Esophagus muscularis mucosa (tissue), 4 donors: ENCODE data around the gene PCID2. TPM values are rescaled to one million over a fixed set of nuclear protein-coding genes. Genes with fewer than 3 reads are reported as not detected.

Source experiments
- DNase-seq: peaks from one replicate; pipeline ENCODE4 v3.0.0-alpha.2; 2017; ENCODE audit errors: extremely low spot score
- H3K27ac ChIP-seq, 4 donors: fragments of 200-600 bp; sonication (generic); replicated peaks in 1 of 4; 1 replicate in 3 of 4; 2 replicates in 1 of 4; pipeline ENCODE4 v1.5.1; 2016 to 2019; ENCODE audit warnings: mild to moderate bottlenecking in 1 of 4
- H3K27me3 ChIP-seq, 4 donors: fragments of 200-600 bp; sonication (generic); one replicate each; pipeline versions ENCODE4 v1.5.1 to v1.6.0; 2016 to 2019
- H3K36me3 ChIP-seq, 4 donors: fragments of 200-600 bp; sonication (generic); one replicate each; pipeline ENCODE4 v1.5.1; 2016 to 2019
- H3K4me1 ChIP-seq, 4 donors: fragments of 200-600 bp; sonication (generic); one replicate each; pipeline ENCODE4 v1.5.1; 2016 to 2019
- H3K4me3 ChIP-seq, 4 donors: fragments of 200-600 bp; sonication (generic); 1 replicate in 2 of 4; 2 replicates in 2 of 4; pipeline ENCODE4 v1.5.1; 2016 to 2019; ENCODE audit warnings: mild to moderate bottlenecking in 4 of 4, moderate library complexity in 1 of 4
- H3K9me3 ChIP-seq, 4 donors: fragments of 200-600 bp; sonication (generic); 1 replicate in 3 of 4; 2 replicates in 1 of 4; pipeline ENCODE4 v1.5.1; 2016 to 2019
- CTCF ChIP-seq, 3 experiments: fragments of 200-600 bp in 2 of 3; fragments of 450-650 bp in 1 of 3; sonication (generic) in 2 of 3; IDR thresholded peaks; one replicate each; pipeline ENCODE4 v1.5.1; 2017 to 2019; ENCODE audit warnings: antibody characterized with exemption in 3 of 3, mild to moderate bottlenecking in 2 of 3, moderate library complexity in 1 of 3
- EP300 ChIP-seq: sonication (generic); formaldehyde crosslinking; IDR thresholded peaks from one replicate; pipeline ENCODE4 v1.6.1; 2017; ENCODE audit warnings: antibody characterized with exemption
- POLR2A ChIP-seq: fragments of 450-650 bp; IDR thresholded peaks from one replicate; pipeline ENCODE4 v1.6.1; 2017; ENCODE audit warnings: antibody characterized with exemption, moderate library complexity, mild to moderate bottlenecking, low read depth
- POLR2AphosphoS5 ChIP-seq, 2 donors: sonication (generic); formaldehyde crosslinking; IDR thresholded peaks; one replicate each; pipeline ENCODE4 v1.6.1; 2017; ENCODE audit warnings: antibody characterized with exemption in 2 of 2
- WGBS: methylation state at CpG from one replicate; pipeline ENCODE4 v1.1.5; 2018; 5-methylcytosine and 5-hydroxymethylcytosine counted together
- intact Hi-C: fragments of 100-400 bp; cut with DNase I; formaldehyde crosslinking; loops from one replicate; pipeline ENCODE4 v1.15.1; 2023
- small RNA-seq, 3 donors: library from RNA; depleted of rRNA; stranded (forward); fragments of <200 nt; gene quantifications; one replicate each; pipeline ENCODE3, GENCODE V24; 2016
- total RNA-seq, 4 donors: library from RNA; depleted of rRNA; stranded (reverse); fragments of >200 nt; gene quantifications; one replicate each; pipeline versions ENCODE4 v1.1.0 to v1.2.1, GENCODE V29; 2016

PCID2 gene
- total RNA-seq, 4 donors from 2014 or later, result 34.5 to 46.9 (median 42.3) TPM

GRCh38 chr13:113135281-113135760 lies 73.1 kb downstream of the PCID2 start:
- Histone ChIP-seq H3K27me3 (peaks cover 0 to 7% (median 0%) of the 10 kb centered on the region in 4 donors), H3K36me3 (peaks cover 0 to 1% (median 0%) of the 10 kb centered on the region in 4 donors), H3K9me3 (no peaks in the 10 kb centered on the region), H3K4me1 (peaks cover 0 to 1% (median under 1%) of the 10 kb centered on the region in 4 donors), H3K4me3 (no peak overlapping the region), H3K27ac (no peak overlapping the region)
- 90% methylated on average over 2 of the region's 2 CpGs for WGBS
- DNase-seq, result no peak
- intact Hi-C loops, result no loop called here
- TF ChIP-seq EP300 (no peak), POLR2A (no peak), CTCF (IDR thresholded peaks at IDR 0.05) (no peak), POLR2AphosphoS5 (IDR thresholded peaks at IDR 0.05) (no peak)

- peak overlapping the region; percentile 45 to 53 (median 49) for H3K4me3 ChIP-seq
- peaks cover 0 to 21% (median 2%) of the 10 kb centered on the region in 4 donors for H3K27me3 ChIP-seq
- no peak overlapping the region for H3K27ac ChIP-seq
- no peak for DNase-seq
- TF ChIP-seq POLR2A (no peak), POLR2AphosphoS5 (IDR thresholded peaks at IDR 0.05) (no peak), EP300 (no peak), CTCF (IDR thresholded peaks at IDR 0.05) (no peak)
- no peaks in the 10 kb centered on the region for H3K9me3 ChIP-seq
- no peaks in the 10 kb centered on the region for H3K36me3 ChIP-seq
- peaks cover 0 to 12% (median 10%) of the 10 kb centered on the region in 4 donors for H3K4me1 ChIP-seq
- intact Hi-C loops, result no loop called here
- WGBS, result 56% methylated on average over 22 of the region's 60 CpGs
These were observed 78.3 kb downstream of the PCID2 start for GRCh38 chr13:113129921-113130750.

- intact Hi-C loops, result no loop called here
- peaks cover 0 to 21% (median 2%) of the 10 kb centered on the region in 4 donors for H3K27me3 ChIP-seq
- H3K4me3 ChIP-seq, result peak overlapping the region; percentile 45 to 53 (median 49)
- H3K4me1 ChIP-seq, result peaks cover 0 to 12% (median 10%) of the 10 kb centered on the region in 4 donors
- H3K9me3 ChIP-seq, result no peaks in the 10 kb centered on the region
- DNase-seq, result no peak
- TF ChIP-seq CTCF (IDR thresholded peaks at IDR 0.05), result no peak
- TF ChIP-seq POLR2A, result no peak
- TF ChIP-seq POLR2AphosphoS5 (IDR thresholded peaks at IDR 0.05), result no peak
- no peak for TF ChIP-seq EP300
- H3K36me3 ChIP-seq, result no peaks in the 10 kb centered on the region
- 78% methylated on average over 12 of the region's 27 CpGs for WGBS
- H3K27ac ChIP-seq, result no peak overlapping the region
These were observed 79.0 kb downstream of the PCID2 start for GRCh38 chr13:113129480-113129879.

Small RNA genes lying within 50 kb of the gene (small RNA-seq; reads per million reads assigned to genes)
- 0 reads per million in 3 donors for gene AL137002.1

Other genes with a start within 250 kb of the PCID2 start
- gene MCF2L, start 239.5 kb downstream of the PCID2 start, total RNA-seq, result 10 to 100 TPM; 14.5 to 38.6 (median 26.7) TPM
- gene F7, start 102.9 kb downstream of the PCID2 start, total RNA-seq, result 1 to 10 TPM in 1 of 4 donors, under 1 TPM in 1, not detected in 2; 0.66 to 1.6 TPM
- gene F10, start 85.9 kb downstream of the PCID2 start, total RNA-seq, result 10 to 100 TPM in 2 of 4 donors, 1 to 10 TPM in 2; 4.6 to 20.5 (median 11.7) TPM
- gene PROZ, start 50.0 kb downstream of the PCID2 start, total RNA-seq, result not detected
- gene CUL4A, start 944 bp upstream of the PCID2 start, total RNA-seq, result 100 to 1,000 TPM in 3 of 4 donors, 10 to 100 TPM in 1; 93.4 to 154 (median 122) TPM
- 100 to 1,000 TPM in 3 of 4 donors, 10 to 100 TPM in 1; 99.7 to 168 (median 133) TPM for gene LAMP1, start 88.6 kb upstream of the PCID2 start, total RNA-seq
- 10 to 100 TPM in 2 of 4 donors, 1 to 10 TPM in 2; 6.4 to 11.7 (median 8.7) TPM for gene GRTP1, start 155.5 kb upstream of the PCID2 start, total RNA-seq
- 10 to 100 TPM in 2 of 4 donors, 1 to 10 TPM in 2; 6.9 to 26.2 (median 11.0) TPM for gene ADPRHL1, start 244.8 kb upstream of the PCID2 start, total RNA-seq